Liver (tissue), 3 donors: ENCODE results near the gene VWDE.

Experiments used
- FOXA2 ChIP-seq: IDR thresholded peaks from 2 replicates; pipeline ENCODE4 v1.6.1; 2016; ENCODE audit warnings: antibody characterized with exemption
- JUND ChIP-seq, 2 donors: IDR thresholded peaks; 2 replicates each; pipeline ENCODE4 v1.6.1; 2016; ENCODE audit warnings: antibody characterized with exemption in 2 of 2
- TF ChIP-seq, protein P1 (sequence below): fragments of 150-350 bp; IDR thresholded peaks from 2 replicates; pipeline ENCODE4 v1.5.1; 2017; ENCODE audit warnings: improper control_type of control experiment, low read depth, low read length; ENCODE audit not compliant: missing input control
- donor health status: healthy.
- donor health status: healthy.

DNA sequence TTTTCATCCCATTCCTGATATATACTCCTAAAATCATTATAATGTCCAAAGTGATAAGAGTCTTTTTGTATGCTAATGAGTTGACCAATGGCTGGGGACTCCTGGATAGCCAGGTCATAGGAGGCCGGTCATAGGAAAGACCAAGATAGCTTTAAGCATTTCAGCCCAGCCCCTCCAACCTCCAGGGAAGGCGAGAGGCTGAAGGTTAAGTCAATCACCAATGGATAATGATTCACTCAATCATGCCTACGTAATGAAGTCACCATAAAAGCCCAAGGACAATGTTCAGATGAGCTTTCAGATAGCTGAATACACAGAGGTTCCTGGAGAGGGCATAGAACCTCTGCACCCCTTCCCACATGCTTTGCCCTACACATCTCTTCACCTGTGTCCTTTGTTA, 75.7 kb downstream of the VWDE start:
- TF ChIP-seq, protein P1, sequence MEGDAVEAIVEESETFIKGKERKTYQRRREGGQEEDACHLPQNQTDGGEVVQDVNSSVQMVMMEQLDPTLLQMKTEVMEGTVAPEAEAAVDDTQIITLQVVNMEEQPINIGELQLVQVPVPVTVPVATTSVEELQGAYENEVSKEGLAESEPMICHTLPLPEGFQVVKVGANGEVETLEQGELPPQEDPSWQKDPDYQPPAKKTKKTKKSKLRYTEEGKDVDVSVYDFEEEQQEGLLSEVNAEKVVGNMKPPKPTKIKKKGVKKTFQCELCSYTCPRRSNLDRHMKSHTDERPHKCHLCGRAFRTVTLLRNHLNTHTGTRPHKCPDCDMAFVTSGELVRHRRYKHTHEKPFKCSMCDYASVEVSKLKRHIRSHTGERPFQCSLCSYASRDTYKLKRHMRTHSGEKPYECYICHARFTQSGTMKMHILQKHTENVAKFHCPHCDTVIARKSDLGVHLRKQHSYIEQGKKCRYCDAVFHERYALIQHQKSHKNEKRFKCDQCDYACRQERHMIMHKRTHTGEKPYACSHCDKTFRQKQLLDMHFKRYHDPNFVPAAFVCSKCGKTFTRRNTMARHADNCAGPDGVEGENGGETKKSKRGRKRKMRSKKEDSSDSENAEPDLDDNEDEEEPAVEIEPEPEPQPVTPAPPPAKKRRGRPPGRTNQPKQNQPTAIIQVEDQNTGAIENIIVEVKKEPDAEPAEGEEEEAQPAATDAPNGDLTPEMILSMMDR = no peak
- TF ChIP-seq FOXA2 (no peak), JUND (IDR thresholded peaks at IDR 0.05) (no peak)
